ENCODE data around the gene PCED1B.

The PCED1B gene

DNA sequence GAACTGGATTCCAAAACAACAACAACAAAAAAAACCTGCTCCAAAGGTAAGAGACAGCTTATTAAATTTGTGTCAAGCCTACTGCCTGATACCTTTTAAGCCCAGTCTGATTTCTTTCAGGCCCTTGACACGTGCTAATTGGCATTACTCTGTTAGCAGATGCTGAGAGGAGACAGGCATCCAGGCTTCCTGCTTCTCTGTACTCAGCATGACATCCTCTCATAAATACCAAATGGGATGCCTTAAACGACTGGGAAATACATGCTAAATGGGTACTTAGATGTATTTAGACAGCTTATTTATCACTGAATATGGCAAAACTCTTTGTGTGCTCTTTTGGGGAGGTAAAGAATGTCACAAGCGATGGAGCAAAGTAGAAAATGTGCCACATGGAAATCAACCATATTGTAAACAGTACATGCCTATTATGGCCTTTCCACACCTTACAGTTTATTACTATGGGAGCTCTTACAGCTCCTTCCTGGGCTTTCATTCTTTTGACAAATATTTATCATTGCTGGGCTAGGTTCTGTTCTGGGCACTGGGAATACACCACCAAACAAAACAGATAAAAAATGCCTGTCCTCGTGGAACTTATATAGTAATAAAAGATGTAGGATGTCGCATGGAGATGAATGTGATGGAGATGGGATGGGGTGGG is 11.5 kb upstream of the PCED1B start:
- no peak for DNase-seq (ENCODE audit: low read depth)

DNA sequence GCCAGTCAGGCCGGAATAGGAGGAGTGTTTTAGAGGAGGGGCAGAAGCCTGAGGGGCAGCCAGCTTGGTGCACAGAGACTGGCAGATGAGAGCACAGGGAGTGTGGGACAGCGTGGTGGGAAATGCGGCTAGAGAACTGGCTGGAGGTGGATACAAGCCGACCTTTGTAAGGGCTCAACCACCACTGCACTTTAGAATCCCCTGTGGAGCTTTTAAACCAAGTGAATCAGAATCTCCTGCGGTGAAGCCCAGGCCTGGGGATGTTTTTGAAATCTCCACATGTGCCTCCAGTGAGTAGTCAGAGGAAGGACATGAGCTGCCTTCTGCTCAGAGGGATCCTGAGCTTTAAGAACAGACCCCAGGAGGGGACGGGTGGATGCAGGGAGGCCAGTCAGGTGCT is 10.9 kb upstream of the PCED1B start:
- DNase-seq (ENCODE audit: low read depth), result no peak

DNA sequence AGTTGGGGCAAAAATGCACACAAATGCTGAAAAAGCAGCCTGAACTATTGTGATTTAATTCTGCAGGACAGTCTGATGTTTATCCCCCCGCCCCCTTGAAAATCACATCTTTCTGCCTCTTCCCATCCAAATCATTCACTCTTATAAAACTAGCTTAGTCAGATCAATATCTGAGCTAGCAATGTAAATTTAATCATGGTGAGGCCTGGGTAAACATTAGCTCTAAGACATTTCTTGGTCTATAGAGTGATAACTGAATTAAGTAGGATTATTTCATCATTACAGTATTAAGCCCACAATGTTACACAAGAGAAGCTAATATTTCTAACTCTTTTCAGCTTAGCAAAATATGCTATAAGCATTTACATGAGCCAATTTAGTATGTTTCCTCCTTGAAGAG is 9.1 kb upstream of the PCED1B start:
- DNase-seq (ENCODE audit: low read depth), result no peak

GRCh38 chr12:47071241-47071852 is 8.1 kb upstream of the PCED1B start:
- no peak for DNase-seq (ENCODE audit: low read depth)

DNA sequence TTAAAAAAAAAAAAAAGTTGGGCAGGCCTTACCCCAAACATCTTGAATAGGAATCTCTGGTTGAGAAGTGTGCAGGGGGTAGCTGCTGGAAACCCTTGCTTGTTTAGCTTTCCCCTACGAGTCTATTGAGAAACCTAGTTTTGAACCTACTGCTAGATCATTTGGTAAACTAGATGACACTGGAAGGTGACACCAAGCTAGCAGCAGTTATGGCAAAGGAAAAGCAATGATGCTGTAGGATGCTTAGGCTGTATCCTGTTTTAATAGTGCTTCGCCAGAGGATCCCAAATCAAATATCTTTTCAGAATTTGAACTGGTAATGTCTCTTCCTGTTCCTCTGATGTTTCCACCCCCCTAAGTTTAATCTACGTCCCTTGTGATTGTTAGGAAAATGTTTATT is 5.5 kb upstream of the PCED1B start:
- no peak for DNase-seq (ENCODE audit: low read depth)

GRCh38 chr12:47074757-47075156 is 4.7 kb upstream of the PCED1B start:
- no peak for DNase-seq (ENCODE audit: low read depth)

DNA sequence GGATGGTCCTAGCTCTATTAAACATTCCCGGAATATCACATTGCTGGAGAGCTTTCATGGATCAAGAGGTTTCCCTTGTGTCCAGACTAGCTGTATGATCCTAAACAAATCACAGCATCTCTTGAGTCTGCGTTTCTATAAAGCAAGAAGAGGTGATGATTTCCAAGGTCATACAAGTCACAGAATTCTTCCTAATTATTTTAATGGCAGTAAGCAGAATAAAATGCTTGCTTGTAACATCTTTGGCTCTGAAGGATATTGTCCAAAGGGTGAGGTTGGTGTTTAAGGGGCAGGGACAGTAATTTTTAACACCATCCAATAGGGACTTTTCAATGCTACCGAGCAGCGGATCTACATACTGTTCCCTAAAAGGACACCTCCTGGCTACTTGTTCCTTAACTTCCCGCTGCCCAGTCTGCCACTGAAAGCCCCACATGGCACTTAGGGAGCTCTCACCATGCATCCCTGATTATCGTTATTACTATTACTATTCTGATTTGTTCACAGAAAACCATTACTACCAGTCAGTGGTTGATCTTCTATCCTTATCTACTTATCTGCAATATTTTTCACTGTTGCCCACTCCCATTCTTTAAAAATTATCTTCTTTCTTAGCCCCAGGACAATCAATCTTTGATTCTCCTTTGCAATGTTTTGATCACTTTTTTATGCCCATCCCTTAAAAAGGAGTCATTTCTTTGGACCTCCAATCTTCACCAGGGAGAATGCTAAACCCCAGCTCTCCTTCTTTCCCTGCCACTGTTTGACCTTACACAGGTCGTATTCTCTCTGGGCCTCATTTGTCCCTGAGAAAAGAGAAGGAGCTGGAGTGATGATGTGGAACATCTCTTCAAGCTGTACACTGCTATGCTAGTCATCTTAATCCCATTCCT is 4.0 kb upstream of the PCED1B start:
- no peak for DNase-seq (ENCODE audit: low read depth)

DNA sequence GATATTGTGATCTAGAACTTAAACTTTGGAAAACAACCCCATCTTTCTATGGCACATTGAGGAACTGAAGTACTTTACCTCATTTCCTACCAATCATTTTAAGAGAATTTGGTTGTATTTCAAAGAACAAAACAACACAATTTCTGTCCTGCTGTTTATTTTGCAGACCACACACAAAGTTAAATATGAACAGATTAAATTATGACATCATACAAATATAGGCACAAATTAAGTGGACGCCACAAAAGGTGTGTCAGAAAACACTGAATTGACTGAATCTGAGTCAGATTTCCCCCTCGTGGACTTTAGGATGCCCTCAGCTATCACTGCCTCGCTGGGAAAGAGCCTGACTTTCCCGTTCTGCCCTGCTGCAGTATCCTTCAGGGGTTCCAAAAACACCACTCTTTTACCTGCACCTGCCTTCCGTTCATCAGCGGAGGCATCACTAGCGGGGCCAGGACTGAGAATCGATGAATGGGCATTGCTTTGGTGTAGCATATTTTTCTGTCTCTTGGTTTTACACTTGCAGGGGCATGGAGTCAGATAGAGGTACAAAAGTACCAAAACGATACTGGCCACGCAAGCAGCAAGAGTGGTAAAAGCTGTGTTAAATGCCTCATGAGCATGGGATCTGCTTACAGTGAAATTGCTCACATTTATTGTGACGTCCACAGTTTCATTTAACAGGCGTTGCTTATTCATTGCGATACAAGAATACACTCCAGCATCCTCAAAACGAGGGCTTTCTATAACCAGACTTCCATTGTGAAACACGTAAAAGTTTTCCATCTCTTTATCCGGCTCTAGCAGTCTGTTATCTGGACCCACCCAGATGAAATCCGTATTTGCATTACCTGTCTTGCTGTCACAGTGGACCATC is 2.0 kb upstream of the PCED1B start:
- no peak for DNase-seq (ENCODE audit: low read depth)

- no peak for DNase-seq (ENCODE audit: low read depth)
These were observed 1.4 kb upstream of the PCED1B start for GRCh38 chr12:47078086-47078395.

DNA sequence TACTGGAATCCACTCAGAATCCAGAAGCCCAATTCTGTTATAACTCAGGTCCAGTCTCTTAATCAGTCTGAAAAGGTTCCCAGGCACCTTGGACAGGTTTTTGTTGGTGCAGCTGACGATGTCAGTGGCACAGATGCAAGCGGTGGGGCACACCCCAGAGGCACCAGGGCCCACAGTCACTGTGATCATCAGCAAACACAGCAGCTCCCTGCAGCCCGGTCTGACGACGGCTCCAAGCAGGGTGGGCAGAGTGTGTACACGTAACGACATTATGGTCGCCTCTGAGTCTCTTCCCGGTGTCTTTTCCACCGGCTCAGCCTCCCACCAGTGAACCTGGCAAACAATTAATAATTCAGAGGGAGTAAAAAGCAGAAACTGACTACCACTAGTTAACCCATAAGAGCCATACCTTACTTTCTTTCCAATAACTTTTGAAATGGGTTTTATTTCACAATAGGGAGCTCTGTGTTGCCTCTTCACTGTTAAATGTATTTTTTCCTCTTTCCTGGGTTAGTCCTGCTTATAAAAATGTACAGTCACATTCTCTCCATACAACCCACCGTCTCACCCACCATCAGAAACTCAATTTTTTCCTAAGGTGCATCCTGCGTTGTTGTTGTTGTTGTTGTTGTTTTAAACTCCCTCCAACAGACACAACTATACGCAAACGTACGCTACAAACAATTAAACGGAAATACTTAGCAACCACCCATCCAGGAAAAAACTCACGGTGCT is 521 bp upstream of the PCED1B start:
- DNase-seq (ENCODE audit: low read depth), result no peak

DNA sequence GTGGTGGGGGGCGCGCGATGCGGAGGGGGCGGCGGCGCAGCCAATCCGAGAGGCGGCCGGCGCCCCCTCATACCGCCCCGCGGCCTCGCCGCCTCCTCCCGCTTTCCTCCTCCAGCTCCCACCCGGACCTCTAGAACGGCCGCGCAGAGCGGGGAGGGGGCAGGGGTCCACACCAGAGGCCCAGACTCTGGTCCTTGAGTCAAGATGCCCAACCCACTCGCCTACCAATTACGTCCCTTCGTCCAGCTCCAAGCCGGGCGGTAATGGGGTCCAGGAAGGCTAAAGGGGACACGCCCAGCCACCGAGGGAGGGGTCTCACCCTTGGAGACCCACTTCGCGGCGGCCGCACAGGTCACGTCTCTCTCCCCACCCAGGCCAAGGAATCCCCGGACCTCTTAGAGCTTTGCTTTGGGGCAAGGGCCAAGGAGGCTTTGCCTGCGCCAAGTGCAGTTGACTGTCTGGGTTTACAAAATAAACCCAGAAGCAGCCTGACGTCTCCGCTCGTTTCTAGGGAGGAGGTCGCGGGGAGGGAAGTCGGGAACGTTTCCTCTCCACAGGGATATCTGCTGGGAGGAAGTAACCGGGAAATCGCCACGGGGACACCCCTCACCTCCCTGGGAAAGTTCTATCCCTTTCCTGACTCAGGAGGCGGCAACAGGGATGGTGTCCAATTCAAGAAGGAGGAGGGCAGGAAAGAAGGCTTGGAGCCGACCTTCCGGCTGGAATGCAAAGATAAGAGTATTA is 732 bp downstream of the PCED1B start:
- DNase-seq (ENCODE audit: low read depth), result no peak

GRCh38 chr12:47080725-47081502 is 1.5 kb downstream of the PCED1B start:
- no peak for DNase-seq (ENCODE audit: low read depth)

DNA sequence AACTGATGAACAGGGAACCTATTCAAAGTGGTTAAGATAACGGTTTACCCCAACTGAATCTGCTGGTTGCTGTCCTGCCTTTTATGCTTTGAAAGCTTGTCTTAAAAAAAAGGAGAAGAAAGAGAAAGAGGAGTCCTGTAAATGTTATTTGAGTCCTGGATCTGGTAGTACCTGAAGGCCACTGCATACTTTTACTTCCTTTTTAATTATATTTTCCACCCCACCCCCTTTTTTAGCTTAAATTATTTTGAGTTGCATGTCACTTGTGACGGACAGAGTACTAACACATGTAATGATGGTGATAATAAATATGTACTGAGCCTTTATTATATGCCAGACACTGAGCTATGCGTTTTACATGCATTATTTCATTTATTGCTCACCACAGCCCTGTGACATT is 2.9 kb downstream of the PCED1B start:
- no peak for DNase-seq (ENCODE audit: low read depth)

GRCh38 chr12:47082796-47083621 is 3.6 kb downstream of the PCED1B start:
- peak; percentile 56 for DNase-seq (ENCODE audit: low read depth)

DNA sequence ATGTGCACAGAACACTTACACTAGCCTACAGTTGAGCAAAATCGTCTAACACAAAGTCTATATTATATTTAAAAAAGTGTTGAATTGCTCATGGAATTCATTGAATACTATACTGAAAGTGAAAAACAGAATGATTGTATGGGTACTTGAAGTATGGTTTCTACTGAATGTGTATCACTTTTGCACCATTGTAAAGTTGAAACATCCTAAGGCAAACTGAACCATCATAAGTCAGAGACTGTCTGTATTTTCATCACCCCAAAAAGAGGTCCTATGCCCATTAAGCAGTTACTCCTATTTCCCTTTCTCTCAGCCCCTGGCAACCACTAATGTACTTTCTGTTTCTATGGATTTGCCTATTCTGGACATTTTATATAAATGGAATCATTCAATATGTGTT is 4.8 kb downstream of the PCED1B start:
- DNase-seq (ENCODE audit: low read depth), result no peak

DNA sequence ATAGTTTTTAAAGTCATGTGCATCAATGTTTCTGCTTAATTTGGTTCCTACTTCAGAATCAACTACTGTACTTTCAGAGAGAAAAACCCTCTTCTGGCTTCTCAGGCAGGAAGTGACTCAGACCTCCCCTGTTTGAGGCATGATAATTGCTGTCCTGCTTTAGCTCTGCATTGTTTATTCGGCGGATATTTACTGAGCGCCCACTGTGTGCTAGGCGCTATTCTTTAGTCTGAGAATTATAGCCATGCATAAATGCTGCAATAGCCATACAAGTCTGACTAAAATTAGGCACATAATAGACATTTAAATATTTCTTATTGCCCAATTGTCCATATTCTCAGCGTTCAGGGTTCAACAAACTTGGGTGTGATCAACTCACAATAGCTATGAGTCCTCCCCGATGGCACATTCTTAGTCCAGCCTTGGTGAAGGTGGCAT is 6.4 kb downstream of the PCED1B start:
- no peak for DNase-seq (ENCODE audit: low read depth)

DNA sequence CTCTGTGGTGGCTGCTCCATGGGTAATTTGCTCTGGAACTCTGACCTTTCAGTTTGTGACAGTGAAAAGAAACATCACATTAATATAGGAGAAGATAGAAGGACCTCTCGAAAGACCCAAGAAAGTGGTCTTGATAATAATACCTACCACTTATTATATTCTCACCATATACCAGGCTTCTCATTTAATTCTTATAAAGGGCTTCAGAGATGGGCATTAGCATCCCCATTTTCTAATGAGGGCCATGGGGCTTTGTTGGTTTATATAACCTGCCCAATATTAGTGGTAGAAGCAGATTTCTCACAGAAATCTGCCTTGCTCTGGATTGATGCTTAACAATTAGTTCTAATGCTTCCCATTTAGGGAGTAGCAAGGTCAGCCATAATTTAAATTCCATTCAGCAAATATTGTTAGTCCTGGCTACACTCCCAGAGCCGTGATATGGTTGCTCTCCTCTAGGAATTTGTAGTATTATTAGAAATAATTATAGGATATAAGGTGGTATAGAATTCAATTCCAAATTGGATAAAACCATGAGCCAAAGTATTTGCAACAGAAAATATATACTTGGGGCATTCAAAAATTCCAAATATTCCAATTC is 7.8 kb downstream of the PCED1B start:
- DNase-seq (ENCODE audit: low read depth), result no peak

DNA sequence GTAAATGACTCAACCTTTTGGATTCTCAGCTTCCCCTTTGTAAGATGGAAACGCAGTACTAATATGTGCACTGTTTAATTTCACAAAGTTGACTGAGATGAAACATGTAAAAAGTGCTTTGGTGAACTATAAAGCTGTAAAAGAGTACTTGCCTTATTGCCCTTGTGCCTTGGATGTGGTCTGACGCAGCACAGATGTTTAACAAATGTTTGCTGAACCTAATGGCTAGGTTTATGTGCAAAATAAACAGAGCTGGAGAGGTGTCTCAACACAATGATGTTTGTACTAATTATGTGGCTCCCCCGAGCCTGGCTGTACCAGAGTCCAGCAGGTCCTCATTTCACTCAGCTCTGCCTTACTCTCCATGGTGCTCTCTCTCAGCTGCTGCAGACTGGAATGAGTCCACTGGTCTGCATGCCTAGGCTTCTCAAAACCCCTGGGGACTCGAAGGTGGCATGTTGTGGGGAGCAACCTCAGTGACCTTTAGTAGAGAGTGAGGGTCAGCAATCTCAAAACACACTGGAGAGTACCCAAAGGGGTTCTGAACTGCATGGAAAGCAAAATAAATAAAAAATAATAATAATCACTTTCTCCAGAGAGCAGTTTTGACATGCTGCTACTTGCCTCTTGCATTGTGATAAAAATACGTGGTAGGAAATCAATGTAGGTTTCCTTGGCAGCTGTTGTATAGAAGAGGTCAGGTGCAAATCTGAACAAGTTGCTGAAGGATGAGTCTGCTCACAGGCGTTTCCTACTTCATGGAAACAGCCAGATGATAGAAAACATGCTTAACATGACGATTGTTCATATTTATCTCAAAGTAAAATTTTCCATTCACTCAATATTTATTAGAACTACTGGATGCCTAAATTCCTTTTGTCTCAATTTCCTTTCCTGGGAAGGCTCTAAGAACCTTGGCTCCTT is 8.9 kb downstream of the PCED1B start:
- DNase-seq (ENCODE audit: low read depth), result no peak

All from fibroblast of the conjunctiva (primary cell).